ENCODE results near the gene LIN7B.

DNA sequence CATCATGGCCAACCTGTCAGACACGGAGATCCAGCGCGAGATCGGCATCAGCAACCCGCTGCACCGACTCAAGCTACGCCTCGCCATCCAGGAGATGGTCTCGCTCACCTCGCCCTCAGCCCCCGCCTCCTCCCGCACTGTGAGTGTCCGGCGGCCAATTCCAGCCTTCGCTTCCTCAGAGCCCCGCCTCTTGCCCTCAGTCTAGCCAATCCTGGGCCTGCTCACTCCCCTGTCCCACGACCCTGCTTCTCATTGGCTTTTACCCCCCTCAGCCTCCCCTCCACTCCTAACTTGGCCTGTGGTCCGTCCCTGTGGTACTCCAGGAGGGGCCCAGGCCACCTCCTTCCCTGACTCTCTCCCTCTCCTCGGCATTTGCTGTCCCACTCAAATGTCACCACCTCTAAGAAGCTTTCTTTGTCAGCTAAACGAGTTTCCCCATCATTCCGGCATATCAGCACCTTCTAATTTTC lies 28.7 kb downstream of the LIN7B start:
- no peak for TF ChIP-seq POLR2A (IDR thresholded peaks at IDR 0.05)
- TF ChIP-seq, protein P1, sequence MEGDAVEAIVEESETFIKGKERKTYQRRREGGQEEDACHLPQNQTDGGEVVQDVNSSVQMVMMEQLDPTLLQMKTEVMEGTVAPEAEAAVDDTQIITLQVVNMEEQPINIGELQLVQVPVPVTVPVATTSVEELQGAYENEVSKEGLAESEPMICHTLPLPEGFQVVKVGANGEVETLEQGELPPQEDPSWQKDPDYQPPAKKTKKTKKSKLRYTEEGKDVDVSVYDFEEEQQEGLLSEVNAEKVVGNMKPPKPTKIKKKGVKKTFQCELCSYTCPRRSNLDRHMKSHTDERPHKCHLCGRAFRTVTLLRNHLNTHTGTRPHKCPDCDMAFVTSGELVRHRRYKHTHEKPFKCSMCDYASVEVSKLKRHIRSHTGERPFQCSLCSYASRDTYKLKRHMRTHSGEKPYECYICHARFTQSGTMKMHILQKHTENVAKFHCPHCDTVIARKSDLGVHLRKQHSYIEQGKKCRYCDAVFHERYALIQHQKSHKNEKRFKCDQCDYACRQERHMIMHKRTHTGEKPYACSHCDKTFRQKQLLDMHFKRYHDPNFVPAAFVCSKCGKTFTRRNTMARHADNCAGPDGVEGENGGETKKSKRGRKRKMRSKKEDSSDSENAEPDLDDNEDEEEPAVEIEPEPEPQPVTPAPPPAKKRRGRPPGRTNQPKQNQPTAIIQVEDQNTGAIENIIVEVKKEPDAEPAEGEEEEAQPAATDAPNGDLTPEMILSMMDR (IDR thresholded peaks at IDR 0.05): no peak

All from lower leg skin (tissue), 3 donors.